Measurements from ENCODE around the gene ADAM15.

ADAM15 gene

DNA sequence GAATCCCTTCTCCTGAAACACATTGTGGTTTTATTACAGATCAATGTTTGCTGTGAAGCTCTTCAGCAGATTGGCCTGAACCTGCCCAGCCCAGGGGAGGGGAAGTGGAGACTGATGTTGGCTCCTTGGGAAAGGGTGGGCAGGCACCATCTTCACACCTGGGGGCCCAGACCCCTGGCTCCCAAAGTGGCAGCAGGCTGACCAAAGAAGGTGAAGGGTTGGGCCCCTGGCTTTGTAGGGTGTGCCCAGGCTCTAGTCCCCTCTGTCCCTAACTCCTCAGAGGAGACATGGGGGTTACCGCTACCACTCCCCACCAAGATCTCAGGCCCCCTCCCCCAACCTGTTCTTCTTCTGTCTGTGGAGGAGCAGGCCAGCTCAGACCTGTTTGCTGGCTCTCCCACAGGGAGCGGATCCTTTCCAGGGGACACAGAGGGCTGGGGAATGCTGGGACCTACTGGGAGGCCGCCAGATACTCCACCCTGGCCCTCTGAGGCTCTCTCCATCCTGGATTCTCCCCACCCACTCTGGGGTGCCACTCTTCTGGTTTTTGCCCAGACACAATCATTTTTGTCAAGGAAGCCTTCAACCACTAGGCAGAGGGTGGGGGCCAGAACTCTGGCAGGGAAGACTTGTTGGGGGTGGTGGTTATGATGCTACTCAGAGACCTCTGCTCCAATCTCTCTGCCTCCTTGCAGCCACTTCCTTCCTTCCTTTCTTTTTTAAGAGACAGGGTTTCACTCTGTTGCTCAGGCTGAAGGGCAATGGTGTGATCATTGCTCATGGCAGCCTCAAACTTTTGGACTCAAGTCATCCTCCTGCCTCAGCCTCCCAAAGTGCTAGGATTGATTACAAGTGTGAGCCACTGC lies 22.5 kb downstream of the ADAM15 start:
- no peak for DNase-seq

- DNase-seq = no peak
Measured at GRCh38 chr1:155075535-155075934, 24.4 kb downstream of the ADAM15 start.

DNA sequence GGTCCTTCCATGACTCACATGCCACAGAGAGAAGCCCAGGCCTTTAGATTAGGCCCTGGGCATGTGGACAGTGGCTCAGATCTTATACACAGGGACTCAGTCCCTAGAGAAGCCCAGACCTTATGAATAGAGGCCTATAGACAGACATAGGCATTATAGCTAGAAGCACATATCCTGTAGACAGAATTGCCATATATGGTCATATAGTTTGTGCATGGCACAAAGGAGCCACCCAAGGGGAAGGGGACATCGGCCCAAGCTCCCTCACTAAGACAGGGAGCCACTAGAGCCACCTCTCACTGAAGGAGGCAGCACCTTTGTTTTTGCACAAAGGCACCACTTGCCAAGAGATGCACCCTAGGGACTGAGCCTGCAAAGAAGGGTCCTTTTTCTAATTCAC lies 25.3 kb downstream of the ADAM15 start:
- no peak for DNase-seq

DNA sequence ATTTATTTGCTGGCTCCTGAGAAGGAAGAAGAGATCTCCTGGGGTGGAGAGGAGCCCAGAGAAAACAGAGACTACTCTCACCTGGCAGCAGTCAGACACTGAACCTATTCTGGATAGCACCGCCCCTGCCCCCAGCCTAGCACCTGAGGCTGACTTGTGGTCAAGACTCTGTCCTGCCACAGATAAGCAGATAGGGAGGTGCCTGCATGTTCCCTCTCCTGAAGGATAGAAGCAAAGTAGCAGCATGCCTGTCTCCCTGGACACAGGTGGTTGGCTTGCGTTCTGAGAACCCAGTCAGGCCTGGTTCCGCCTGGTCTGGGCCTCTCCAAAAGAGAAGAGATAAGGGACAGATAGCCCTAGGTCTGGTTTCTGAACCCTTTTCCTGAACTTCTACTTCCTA lies 26.2 kb downstream of the ADAM15 start:
- DNase-seq = no peak

GRCh38 chr1:155077758-155078445 lies 26.8 kb downstream of the ADAM15 start:
- DNase-seq = no peak

- peak; percentile 88 for DNase-seq
Measured at GRCh38 chr1:155078469-155079209, 27.5 kb downstream of the ADAM15 start, which contains the start of gene EFNA3. Gene EFNA3, plus strand, starts transcription at chr1:155078837. Its CDS starts 105 bp downstream, at chr1:155078942.

DNA sequence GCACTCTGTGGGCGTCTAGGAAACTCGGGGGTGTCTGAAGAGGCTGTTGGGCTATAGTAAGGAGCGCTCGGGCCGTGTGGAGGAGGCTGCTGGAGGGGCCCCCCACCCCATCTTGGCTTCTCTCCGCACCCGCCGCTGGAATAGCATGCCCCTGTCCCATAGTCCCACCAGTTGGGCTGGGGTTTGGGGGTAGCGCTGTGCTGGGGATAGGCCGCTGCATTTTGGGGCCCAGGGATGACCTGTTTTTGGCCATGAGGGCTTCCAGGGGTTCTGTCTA lies 28.0 kb downstream of the ADAM15 start:
- DNase-seq = no peak

GRCh38 chr1:155079487-155080311 lies 28.6 kb downstream of the ADAM15 start:
- DNase-seq = peak; percentile 68

- DNase-seq = peak; percentile 78
Measured at GRCh38 chr1:155080312-155081228, 29.5 kb downstream of the ADAM15 start.

- DNase-seq = peak; percentile 79
Measured at GRCh38 chr1:155081472-155082300, 30.6 kb downstream of the ADAM15 start.

GRCh38 chr1:155082301-155083051 lies 31.4 kb downstream of the ADAM15 start:
- peak; percentile 77 for DNase-seq

- DNase-seq = no peak
Measured at GRCh38 chr1:155083052-155083541, 32.0 kb downstream of the ADAM15 start.

DNA sequence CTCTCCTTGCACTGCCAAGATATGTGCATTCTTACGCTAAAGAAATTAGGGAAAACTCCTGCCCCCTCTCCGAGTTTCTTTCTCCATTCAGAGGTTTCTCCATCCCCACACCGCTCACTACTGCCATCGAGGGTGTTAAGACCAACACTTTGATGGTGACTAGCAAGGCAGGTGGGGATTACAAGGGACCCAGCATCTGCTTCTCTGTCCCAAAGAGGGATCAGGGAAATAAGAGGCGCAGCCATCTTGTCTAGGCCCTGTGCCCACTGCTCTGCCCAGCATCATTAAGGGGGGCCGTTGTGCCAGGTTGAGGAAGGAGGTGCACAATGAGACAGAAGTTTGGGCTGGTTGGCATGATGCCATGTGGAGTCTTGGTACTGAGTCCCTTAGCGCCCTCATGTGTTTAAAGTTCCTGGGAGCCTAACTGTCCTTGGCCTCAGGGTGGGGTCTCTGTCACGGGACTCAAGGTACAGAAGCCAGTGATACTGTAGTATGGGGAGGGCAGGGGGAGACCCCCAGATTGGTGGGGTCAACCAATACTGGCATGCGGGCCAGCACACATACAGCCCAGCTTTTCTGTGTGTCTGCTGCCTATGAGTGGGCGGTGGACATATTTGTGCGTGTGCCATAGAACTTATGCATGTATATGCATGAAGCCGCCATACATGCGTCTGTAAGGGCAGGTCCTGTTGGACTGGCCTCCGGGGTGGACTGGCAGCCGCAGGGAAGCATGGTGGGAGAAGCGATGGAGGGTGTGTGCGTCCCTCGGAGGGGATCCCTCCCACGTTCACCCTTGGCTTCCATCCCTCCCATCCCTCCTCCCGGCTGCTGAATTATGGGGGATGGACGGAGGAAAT lies 33.0 kb downstream of the ADAM15 start:
- DNase-seq = peak; percentile 68

GRCh38 chr1:155084722-155085503 lies 33.8 kb downstream of the ADAM15 start:
- DNase-seq = peak; percentile 96

DNA sequence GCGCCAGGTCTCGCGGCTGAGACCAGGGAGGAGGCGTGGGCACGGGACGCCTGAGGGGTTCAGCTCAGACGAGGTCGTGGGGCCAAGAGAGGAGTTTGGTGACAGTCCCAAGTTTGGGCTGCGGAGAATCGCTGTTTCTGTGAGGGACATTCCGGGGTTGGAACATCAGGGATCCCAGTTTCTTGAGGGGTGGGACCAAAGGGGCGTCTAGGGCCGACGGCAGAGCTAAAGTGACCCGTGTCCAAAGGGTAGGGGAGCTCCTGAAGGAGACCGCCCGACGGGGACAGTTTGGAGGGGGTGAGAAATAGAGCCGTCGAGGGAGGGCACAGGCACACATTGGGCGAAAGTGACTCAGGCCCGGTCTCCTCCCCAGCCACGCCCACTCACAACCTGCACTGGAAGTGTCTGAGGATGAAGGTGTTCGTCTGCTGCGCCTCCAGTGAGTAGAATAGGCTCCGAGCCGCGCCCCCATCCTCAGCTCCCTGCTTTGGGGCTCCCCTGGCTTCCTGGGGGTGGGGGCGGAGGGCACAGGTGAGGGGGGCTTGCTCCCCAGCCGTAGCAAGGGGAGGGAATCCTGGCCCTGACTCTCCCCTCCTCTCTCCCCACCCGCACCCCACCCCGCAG lies 34.5 kb downstream of the ADAM15 start:
- peak; percentile 92 for DNase-seq

DNA sequence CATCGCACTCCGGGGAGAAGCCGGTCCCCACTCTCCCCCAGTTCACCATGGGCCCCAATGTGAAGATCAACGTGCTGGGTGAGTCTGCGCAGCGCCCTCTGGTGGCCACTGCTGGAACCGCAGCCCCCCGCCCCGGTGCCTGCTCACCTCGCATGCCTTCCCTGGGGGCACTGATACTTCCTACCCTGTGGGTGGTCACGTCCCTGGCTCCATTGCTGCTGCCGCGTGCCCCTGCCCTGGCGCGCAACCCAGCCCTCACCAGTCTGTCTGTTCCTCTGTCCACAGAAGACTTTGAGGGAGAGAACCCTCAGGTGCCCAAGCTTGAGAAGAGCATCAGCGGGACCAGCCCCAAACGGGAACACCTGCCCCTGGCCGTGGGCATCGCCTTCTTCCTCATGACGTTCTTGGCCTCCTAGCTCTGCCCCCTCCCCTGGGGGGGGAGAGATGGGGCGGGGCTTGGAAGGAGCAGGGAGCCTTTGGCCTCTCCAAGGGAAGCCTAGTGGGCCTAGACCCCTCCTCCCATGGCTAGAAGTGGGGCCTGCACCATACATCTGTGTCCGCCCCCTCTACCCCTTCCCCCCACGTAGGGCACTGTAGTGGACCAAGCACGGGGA lies 35.1 kb downstream of the ADAM15 start:
- peak; percentile 93 for DNase-seq

All from activated effector memory CD4-positive, alpha-beta T cell treated with anti-CD3 and anti-CD28 coated beads, Interleukin-2, amount 50 U/mL, for 16 hours (primary cell).